Transverse colon (tissue), 4 donors: ENCODE data around the gene LCN2.

Experiments
- POLR2A ChIP-seq: fragments of 450-650 bp; IDR thresholded peaks from one replicate; pipeline ENCODE4 v1.6.1; 2016; ENCODE audit warnings: antibody characterized with exemption, mild to moderate bottlenecking, moderate library complexity
- POLR2AphosphoS5 ChIP-seq, 3 donors: sonication (generic); formaldehyde crosslinking; IDR thresholded peaks; one replicate each; pipeline ENCODE4 v1.6.1; 2016; ENCODE audit warnings: antibody characterized with exemption in 3 of 3
- TF ChIP-seq, protein P1 (sequence below), 5 experiments: fragments of 200-600 bp in 3 of 5; fragments of 450-650 bp in 2 of 5; sonication (generic) in 3 of 5; IDR thresholded peaks; 1 replicate in 2 of 5; 2 replicates in 3 of 5; pipeline ENCODE4 v1.5.1; 2016 to 2017; ENCODE audit warnings: antibody characterized with exemption in 5 of 5, inconsistent platforms in 3 of 5, mild to moderate bottlenecking in 2 of 5, moderate library complexity in 1 of 5

- TF ChIP-seq, protein P1, sequence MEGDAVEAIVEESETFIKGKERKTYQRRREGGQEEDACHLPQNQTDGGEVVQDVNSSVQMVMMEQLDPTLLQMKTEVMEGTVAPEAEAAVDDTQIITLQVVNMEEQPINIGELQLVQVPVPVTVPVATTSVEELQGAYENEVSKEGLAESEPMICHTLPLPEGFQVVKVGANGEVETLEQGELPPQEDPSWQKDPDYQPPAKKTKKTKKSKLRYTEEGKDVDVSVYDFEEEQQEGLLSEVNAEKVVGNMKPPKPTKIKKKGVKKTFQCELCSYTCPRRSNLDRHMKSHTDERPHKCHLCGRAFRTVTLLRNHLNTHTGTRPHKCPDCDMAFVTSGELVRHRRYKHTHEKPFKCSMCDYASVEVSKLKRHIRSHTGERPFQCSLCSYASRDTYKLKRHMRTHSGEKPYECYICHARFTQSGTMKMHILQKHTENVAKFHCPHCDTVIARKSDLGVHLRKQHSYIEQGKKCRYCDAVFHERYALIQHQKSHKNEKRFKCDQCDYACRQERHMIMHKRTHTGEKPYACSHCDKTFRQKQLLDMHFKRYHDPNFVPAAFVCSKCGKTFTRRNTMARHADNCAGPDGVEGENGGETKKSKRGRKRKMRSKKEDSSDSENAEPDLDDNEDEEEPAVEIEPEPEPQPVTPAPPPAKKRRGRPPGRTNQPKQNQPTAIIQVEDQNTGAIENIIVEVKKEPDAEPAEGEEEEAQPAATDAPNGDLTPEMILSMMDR (IDR thresholded peaks at IDR 0.05) = no peak
- TF ChIP-seq POLR2AphosphoS5 (IDR thresholded peaks at IDR 0.05) (no peak), POLR2A (no peak)
These were observed 40.8 kb downstream of the LCN2 start for GRCh38 chr9:128190013-128190412.
